ENCODE measurements around the gene KIF24.
"Not testable (repeated sequence)": the region's sequence is repeated elsewhere in the genome, so short reads cannot be mapped to it uniquely, and the experiment has no call there.

The KIF24 gene

DNA sequence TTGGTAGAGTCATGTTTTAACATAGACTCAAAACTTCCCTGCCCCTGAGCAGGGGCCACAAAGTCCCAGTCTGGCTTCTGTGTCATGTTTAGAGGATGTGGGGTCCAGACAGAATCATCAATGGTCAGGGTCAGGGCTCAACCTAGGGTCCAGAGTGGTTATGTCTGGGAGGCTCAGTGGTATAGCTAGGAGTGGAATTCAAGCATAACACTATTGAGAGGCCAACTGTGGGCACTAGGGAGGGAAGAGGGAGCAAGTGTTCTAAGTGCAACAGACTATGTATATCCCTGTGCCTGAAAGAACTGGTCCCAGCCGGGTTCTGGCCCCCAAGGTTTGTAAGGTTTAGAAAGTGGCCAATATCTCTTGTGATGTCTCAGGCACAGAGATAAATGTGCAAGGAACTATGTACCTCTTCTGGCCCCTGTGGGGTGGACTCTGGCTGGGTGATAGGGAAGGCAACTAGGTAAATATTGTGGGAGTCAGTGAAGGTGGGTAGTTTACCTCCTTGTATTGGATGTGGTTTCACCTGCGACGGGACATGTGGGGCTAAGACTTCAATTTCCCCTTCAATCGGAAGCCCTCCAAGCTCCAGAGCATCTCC lies 33.6 kb upstream of the KIF24 start:
- H3F3A ChIP-seq (ENCODE audit: insufficient read depth, low read length): no peaks in the 10 kb centered on the region
- H3K4me1 ChIP-seq (ENCODE audit: insufficient read depth, low read length, severe bottlenecking): no peaks in the 10 kb centered on the region
- no peak overlapping the region for H2AFZ ChIP-seq (ENCODE audit: low read length)
- H3K9me2 ChIP-seq (ENCODE audit: low read depth, low read length): no peaks in the 10 kb centered on the region
- TF ChIP-seq EZH2 (IDR thresholded peaks at IDR 0.05; ENCODE audit: borderline replicate concordance, low read length): no peak
- TF ChIP-seq, protein P1, sequence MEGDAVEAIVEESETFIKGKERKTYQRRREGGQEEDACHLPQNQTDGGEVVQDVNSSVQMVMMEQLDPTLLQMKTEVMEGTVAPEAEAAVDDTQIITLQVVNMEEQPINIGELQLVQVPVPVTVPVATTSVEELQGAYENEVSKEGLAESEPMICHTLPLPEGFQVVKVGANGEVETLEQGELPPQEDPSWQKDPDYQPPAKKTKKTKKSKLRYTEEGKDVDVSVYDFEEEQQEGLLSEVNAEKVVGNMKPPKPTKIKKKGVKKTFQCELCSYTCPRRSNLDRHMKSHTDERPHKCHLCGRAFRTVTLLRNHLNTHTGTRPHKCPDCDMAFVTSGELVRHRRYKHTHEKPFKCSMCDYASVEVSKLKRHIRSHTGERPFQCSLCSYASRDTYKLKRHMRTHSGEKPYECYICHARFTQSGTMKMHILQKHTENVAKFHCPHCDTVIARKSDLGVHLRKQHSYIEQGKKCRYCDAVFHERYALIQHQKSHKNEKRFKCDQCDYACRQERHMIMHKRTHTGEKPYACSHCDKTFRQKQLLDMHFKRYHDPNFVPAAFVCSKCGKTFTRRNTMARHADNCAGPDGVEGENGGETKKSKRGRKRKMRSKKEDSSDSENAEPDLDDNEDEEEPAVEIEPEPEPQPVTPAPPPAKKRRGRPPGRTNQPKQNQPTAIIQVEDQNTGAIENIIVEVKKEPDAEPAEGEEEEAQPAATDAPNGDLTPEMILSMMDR (IDR thresholded peaks at IDR 0.05; ENCODE audit: low read length): no peak
- no peak overlapping the region for H3K4me2 ChIP-seq (ENCODE audit: low read length)
- H4K20me1 ChIP-seq (ENCODE audit: insufficient read depth, low read length): no peaks in the 10 kb centered on the region
- H3K27ac ChIP-seq (ENCODE audit: low read depth, low read length, poor library complexity, severe bottlenecking): no peak overlapping the region
- H3K79me2 ChIP-seq (ENCODE audit: insufficient read depth, low read length): no peaks in the 10 kb centered on the region
- H3K9me3 ChIP-seq (ENCODE audit: low read length): no peaks in the 10 kb centered on the region
- no peak overlapping the region for H3K4me3 ChIP-seq (ENCODE audit: low read depth, low read length, poor library complexity, severe bottlenecking)
- no peaks in the 10 kb centered on the region; the same call in 1 of the 2 replicates for H3K36me3 ChIP-seq (ENCODE audit: insufficient read depth, low read length)
- H3K9ac ChIP-seq (ENCODE audit: low read length): no peak overlapping the region
- no peaks in the 10 kb centered on the region for H3K27me3 ChIP-seq (ENCODE audit: insufficient read depth, low read length)

DNA sequence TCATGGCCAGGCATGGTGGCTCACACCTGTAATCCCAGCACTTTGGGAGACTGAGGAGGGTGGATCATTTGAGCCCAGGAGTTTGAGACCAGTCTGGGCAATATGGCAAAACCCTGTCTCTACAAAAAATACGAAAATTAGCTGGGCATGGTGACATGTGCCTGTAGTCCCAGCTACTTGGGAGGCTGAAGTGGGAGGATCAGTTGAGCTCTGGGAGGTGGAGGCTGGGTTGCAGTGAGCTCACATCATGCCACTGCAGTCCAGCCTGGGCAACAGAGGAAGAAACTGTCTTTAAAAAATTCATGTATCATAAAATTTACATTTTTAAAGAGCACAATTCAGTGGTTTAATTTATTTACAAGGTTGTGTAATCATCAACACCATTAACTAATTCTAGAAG lies 23.9 kb upstream of the KIF24 start:
- H3K4me1 ChIP-seq (ENCODE audit: insufficient read depth, low read length, severe bottlenecking); H3K79me2 ChIP-seq (ENCODE audit: insufficient read depth, low read length); H3K9ac ChIP-seq (ENCODE audit: low read length); H2AFZ ChIP-seq (ENCODE audit: low read length); H3F3A ChIP-seq (ENCODE audit: insufficient read depth, low read length); H3K9me2 ChIP-seq (ENCODE audit: low read depth, low read length); H3K27me3 ChIP-seq (ENCODE audit: insufficient read depth, low read length); H3K27ac ChIP-seq (ENCODE audit: low read depth, low read length, poor library complexity, severe bottlenecking); H3K4me2 ChIP-seq (ENCODE audit: low read length); H4K20me1 ChIP-seq (ENCODE audit: insufficient read depth, low read length); H3K4me3 ChIP-seq (ENCODE audit: low read depth, low read length, poor library complexity, severe bottlenecking); H3K36me3 ChIP-seq (ENCODE audit: insufficient read depth, low read length); H3K9me3 ChIP-seq (ENCODE audit: low read length): not testable (repeated sequence)

- H3K9me2 ChIP-seq (ENCODE audit: low read depth, low read length); H3K27me3 ChIP-seq (ENCODE audit: insufficient read depth, low read length); H3K4me3 ChIP-seq (ENCODE audit: low read depth, low read length, poor library complexity, severe bottlenecking); H3K27ac ChIP-seq (ENCODE audit: low read depth, low read length, poor library complexity, severe bottlenecking); H3K36me3 ChIP-seq (ENCODE audit: insufficient read depth, low read length); H3K4me2 ChIP-seq (ENCODE audit: low read length); H3F3A ChIP-seq (ENCODE audit: insufficient read depth, low read length); H2AFZ ChIP-seq (ENCODE audit: low read length); H3K79me2 ChIP-seq (ENCODE audit: insufficient read depth, low read length); H3K4me1 ChIP-seq (ENCODE audit: insufficient read depth, low read length, severe bottlenecking); H4K20me1 ChIP-seq (ENCODE audit: insufficient read depth, low read length); H3K9ac ChIP-seq (ENCODE audit: low read length); H3K9me3 ChIP-seq (ENCODE audit: low read length): not testable (repeated sequence)
Observed at GRCh38 chr9:34352122-34352652, 23.1 kb upstream of the KIF24 start.

GRCh38 chr9:34349324-34349723 lies 20.3 kb upstream of the KIF24 start:
- H3K9me2 ChIP-seq (ENCODE audit: low read depth, low read length): no peaks in the 10 kb centered on the region
- H3K27ac ChIP-seq (ENCODE audit: low read depth, low read length, poor library complexity, severe bottlenecking): no peak overlapping the region
- H2AFZ ChIP-seq (ENCODE audit: low read length): no peak overlapping the region
- H3K79me2 ChIP-seq (ENCODE audit: insufficient read depth, low read length): no peaks in the 10 kb centered on the region
- no peaks in the 10 kb centered on the region for H3K27me3 ChIP-seq (ENCODE audit: insufficient read depth, low read length)
- H3K36me3 ChIP-seq (ENCODE audit: insufficient read depth, low read length): no peaks in the 10 kb centered on the region; the same call in 1 of the 2 replicates
- no peak for TF ChIP-seq EZH2 (IDR thresholded peaks at IDR 0.05; ENCODE audit: borderline replicate concordance, low read length)
- TF ChIP-seq, protein P1 (IDR thresholded peaks at IDR 0.05; ENCODE audit: low read length): no peak
- H3K4me3 ChIP-seq (ENCODE audit: low read depth, low read length, poor library complexity, severe bottlenecking): no peak overlapping the region
- H3K9me3 ChIP-seq (ENCODE audit: low read length): no peaks in the 10 kb centered on the region
- no peaks in the 10 kb centered on the region for H4K20me1 ChIP-seq (ENCODE audit: insufficient read depth, low read length)
- no peaks in the 10 kb centered on the region for H3K4me1 ChIP-seq (ENCODE audit: insufficient read depth, low read length, severe bottlenecking)
- no peak overlapping the region for H3K4me2 ChIP-seq (ENCODE audit: low read length)
- no peak overlapping the region for H3K9ac ChIP-seq (ENCODE audit: low read length)
- no peaks in the 10 kb centered on the region for H3F3A ChIP-seq (ENCODE audit: insufficient read depth, low read length)

Data from OCI-LY1 (cell line).